AML-193 (cell line): ENCODE data around the gene MAGEB3.

Source experiments
- DNase-seq, 2 experiments: peaks; one replicate each; lab custom pipeline; 2025; lab: John Stamatoyannopoulos, UW

The MAGEB3 gene

GRCh38 chrX:30280428-30280827 lies 50.0 kb downstream of the MAGEB3 start:
- no peak for DNase-seq

GRCh38 chrX:30282527-30282926 lies 52.1 kb downstream of the MAGEB3 start:
- DNase-seq = no peak

GRCh38 chrX:30283456-30284200 lies 53.2 kb downstream of the MAGEB3 start:
- DNase-seq = peak in 1 of 2 experiments; percentile 14
